GM18858 (cell line): ENCODE results near the gene DTNB.
"Not testable (repeated sequence)": the region's sequence is repeated elsewhere in the genome, so short reads cannot be mapped to it uniquely, and the experiment has no call there.

Experiments used
- ATAC-seq: cut with Tn5 transposase; IDR thresholded peaks from one replicate; pipeline ENCODE4 v1.9.1; 2021; ENCODE audit not compliant: unreplicated experiment

The DTNB gene

DNA sequence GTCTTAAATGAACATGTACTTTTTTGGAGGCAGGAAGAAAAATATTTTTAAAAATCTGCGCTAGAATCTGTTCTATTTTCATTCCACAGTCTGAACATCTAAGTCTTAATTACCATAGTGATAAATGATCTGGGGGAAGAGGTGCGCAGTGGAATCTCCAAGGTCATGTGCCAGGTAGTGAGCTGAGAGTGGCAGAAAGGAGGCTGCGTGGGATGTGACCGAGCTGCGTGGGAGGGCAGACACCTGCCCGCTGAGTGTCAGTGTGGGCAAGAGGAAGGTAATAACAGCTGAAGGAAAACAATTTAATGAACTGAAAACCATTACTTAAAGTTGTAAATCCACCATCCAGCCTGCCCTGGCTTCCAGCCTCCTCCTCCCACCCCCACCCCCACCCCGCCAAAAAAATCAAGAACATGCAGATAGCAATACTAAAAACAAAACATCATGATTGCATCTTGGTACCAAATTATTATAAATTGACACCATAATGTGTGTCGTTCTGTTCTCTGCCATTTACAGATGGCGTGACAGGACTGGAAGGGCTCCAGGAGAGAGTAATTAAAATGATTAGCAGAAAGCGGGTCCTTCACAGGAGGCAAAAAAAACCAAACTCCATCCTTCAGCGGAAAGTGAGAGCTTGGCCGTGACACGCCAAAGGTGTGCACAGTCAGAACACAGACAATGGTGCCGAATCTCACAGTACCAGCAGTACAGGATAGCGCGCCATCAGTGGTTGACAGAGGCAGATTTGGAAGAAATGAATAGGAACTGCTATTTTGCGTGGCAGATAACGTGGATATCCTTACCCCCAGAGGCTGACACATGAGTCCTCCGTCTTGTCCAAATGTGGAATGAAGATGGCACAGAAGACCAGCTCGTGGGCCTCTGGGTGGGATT is 11.4 kb upstream of the DTNB start:
- no peak for ATAC-seq

DNA sequence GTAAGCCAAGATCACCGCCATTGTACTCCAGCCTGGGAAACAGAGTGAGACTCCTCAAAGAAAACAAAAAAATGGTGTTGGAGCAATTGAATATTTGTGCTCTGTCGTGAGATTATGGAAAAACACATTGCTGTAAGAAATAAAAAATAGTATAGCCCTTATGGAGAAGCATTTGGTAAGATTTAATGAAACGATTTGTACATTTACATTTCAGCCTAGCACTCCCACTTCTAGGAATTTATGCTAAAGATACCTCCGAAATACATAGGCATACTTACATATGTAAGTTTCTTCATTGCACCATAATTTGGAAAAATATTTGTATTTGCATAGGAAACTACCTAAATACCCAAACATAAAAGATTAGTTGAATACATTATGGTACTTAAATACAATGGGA is 8.7 kb upstream of the DTNB start:
- no peak for ATAC-seq

DNA sequence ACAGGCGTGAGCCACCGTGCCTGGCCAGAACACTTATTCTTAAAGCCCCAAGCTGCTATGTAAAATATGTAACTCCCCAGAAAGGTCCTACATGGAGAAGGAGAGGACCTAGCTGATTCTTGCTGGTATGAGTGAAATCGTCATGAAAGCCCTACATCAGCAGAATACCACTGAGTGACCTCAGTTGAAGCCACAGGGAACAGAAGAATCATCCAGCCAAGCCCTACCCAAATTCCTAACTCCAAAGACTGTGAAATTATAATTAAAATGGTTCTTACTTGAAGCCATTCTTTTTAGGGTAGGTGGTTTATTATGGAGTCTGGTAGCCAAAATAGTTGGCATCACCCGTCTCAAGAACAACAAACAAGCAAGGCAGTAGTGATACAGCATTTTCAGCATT is 4.5 kb upstream of the DTNB start:
- ATAC-seq, result no peak

DNA sequence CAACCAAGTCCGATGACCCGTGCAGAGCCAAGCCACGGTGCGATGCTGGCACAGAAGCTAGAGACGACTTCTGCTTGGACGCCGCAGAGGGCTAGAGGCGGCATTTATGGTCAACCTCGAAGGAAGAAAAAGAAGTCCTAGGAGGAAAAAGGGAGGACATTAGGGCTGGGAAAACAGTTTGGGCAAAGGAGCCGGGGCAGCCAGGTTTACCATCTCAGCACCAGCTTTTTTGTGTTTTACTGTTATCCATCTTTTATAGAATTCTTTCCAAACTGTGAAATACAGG is 643 bp upstream of the DTNB start:
- no peak for ATAC-seq

DNA sequence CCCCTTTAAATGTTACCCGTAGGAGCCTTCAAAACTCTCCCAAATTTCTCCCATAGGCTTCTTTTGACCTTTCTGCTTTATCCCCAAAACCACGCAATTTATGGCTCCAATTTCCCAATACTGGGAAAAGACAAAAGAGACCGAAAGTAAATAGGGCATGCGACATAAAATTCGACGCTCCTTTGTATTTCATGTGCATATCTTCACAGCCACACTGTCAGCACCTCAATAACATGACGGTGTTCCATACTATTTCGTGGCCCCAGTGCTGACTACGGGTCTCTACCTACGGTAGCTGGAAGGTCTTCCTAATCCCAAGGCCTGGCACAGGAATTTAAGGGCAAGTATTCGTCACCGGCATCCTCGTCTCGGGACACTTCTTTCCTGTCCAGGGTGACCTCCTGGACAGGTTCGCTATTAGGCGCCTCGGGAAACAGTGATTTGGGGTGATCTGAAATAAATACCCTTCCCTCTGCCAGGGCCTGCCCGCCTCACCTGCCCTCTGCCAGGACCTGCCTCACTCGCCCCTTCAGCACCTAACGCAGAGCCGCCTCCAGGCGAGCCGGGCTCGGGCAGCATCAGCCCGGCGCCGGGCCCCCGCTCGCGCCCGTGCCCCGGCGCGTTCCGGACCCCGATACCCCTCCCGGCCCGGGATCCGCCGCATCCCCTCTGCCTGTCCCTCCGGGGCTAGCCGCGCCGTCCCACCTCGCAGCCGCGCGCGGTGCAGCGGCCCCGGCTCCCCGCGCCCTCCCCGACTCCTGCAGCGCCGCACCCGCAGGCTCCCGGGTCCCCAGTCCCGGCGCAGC is 680 bp downstream of the DTNB start:
- ATAC-seq, result peak; percentile 43

DNA sequence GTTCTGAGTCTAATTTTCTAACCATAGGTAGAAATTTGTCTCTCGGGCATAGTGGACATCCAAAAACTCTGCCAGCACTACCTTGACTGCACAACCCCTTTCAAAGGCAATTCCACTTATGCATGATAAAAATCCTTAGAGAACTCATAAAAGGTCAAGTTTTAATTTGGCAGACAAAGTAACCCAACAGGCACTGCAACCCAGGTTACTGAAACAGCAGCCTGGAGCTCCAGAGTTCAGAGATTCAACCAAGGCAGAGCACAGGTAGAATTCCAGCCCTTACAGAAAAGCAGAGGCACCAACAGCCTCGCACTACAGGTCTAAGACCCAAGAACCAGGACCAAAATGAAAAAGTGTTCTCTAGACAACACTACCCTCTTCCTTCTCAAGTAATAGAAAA is 1.8 kb downstream of the DTNB start:
- no peak for ATAC-seq

DNA sequence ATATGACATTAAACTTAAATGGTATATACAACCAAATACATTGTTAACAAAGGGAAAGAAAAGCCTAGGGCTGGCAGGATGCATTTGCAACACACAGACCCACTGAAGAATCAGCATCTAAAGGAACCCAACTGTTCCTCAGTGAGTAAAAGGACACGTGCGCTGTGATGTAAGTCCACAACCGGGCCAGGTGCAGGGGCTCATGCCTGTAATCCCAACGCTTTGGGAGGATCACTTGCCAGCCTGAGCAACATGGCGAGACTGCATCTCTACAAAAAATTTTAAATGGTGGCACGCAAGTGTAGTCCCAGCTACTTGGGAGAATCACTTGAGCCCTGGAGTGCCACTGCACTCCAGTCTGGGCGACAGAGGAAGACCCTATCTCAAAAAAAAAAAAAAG is 3.9 kb downstream of the DTNB start:
- ATAC-seq, result no peak

DNA sequence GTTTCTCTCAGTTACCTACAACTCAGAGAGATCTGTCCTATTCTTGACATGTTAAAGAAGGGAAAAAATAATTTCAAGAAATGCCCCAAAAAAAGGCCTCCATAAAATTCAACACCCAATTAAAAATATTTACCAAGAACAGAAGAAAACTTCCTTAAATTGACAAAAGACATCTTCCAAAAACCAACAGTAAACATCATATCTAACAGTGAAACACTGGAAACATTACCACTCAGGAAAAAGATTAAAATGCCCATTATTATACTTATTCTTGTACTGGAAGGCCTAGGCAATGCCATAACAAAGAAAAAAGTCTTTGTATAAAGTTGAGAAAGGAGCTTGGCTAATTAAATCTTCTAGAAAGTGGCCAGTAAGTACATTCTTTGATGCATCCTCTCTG is 7.2 kb downstream of the DTNB start:
- no peak for ATAC-seq

DNA sequence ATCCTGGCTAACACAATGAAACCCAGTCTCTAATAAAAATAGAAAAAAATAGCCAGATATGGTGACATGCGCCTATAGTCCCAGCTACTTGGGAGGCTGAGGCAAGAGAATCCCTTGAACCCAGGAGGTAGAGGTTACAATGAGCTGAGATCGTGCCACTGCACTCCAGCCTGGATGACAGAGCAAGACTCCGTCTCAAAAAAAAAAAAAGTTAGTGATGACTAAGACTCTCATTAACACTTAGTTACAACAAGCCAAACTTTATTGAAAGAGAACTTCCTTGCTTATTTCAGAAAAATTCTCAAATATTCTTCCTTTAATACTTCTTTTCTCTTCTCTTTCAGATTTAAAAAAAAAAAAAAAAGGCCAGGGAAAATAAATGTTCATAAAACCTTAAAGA is 7.9 kb downstream of the DTNB start:
- ATAC-seq, result not testable (repeated sequence)

DNA sequence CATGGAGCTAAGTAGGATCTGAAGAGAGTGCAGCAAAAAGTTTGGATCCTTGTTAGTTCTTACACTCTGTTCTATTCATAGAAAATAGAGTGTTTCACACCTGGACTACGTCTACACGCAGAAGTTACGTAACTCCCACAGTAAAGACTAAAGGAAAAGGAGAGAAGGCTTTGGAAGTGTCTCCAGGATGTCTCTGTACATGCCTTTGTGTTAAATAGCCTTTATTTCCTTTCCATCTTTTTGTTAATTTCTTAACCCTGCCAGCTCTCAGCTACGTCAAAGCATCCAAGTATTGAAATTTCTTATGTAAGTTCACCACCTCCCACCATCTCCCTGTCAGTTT is 8.4 kb downstream of the DTNB start:
- ATAC-seq, result no peak

DNA sequence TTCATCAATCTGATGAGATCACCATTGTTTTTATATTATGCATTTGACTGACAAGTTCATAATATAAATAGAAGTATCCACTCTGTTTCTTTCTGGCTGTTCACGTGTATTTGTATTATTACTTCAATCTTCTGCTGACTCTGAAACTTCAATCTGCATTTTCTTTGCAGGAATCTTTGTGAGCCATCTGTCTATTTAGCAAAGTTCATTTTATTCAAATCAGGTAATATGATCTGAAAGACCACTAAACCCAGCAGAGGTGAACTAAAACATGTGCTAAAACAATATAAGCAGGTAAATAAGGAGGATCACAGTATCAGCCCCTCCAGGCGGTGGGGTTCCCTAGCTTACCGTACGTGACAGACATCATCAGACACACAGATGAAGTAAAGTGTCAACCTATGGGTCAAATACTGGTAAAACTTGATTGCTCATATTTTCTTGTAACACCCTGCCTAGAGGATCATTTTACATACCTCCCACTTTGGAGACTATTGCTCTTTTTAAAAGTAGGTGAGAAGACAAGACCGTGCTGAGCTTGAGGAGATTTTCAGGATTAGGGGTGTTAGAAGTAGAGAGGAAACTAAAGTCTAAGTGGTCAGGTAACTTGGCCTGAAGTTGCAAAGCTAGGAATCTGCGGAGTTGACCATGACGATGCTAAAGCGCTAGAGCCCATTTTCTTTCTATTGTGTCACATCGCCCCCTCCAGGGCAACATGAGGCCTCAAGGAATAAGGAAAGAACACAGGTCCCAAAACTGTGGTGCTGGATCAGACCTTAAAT is 9.0 kb downstream of the DTNB start:
- no peak for ATAC-seq

DNA sequence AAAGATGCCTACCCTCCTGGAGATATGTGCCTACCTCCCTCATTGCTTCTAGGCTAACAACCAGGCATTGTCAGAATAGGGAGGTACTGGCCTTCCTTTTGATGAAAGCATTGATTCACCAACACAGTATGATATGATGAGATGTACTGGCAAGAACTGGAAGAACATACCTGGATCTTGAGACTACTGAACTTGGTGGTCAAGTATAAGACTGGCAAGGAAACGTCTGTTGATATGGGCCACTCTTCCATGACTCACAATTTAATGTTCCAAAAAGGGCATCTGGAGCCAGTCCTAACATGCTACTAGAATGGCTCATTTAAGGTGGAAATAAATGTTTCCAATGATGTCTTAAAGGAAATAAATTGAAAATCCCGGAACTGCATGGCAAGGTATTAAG is 18.1 kb downstream of the DTNB start:
- no peak for ATAC-seq

DNA sequence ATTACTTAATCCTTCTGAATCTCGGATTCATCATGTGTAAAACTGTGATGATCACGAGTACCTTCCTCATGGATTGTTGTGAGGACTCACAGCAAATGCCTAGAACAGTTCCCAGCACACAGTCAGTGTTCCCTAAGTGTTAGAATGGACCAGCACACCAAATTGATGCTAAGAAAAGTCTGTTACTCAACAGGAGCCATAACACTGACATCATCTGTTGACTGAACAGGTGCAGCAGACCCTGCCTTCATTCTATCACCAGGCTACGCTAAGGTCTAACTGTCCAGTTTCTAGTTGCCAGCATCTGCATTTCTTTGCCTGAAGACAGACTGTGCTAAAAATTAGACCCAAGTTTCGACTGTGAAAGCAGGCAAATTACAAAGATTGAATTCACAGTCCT is 18.6 kb downstream of the DTNB start:
- no peak for ATAC-seq

DNA sequence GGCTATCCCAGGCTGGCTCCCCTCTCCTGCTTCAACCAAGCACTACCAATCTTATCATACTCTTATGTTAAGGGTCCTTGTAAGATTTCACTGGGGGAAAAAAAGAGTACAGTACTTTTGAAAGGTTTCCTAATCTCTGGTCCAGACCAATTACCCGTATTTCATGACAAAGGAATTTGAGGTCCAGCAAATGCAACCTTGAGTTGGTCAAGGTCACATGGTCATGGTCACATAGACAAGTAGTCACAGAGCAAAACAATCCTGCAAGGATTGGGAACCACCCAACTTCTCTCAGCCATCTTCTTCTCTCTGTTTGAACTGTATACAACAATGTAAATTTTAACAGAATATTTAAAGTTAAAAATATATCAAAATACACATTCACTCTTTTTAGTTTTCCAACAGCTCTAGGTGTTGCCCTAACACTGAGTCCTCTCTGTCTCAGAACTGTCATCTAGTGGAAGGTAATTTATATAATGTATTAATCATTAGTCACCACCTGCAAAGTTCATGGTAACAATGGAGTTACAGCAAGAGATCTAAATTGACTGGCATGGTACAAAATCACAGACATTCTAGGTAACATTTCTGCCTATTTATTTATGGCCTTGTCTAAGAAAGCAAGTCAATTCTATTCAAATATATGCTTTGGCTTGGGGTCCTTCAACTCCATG is 21.5 kb downstream of the DTNB start:
- ATAC-seq, result no peak

DNA sequence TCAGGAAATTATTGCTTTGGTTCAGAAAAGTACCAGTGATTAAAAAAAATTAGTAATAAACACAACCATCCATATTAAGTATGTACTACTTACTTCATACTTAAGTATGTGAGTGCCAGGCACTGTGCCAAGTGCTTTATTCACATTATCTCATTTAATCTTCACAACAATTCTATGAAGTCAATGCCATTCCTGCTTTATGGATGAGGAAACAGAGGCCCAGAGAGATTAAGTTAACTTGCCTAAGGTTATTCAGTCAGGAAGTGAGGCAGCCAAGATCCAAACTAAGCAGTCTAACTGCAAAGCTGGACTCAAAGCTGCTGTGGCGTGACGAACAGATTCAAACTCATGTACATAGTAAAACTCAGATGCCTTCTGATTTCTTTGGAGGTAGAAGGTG is 22.3 kb downstream of the DTNB start:
- no peak for ATAC-seq

DNA sequence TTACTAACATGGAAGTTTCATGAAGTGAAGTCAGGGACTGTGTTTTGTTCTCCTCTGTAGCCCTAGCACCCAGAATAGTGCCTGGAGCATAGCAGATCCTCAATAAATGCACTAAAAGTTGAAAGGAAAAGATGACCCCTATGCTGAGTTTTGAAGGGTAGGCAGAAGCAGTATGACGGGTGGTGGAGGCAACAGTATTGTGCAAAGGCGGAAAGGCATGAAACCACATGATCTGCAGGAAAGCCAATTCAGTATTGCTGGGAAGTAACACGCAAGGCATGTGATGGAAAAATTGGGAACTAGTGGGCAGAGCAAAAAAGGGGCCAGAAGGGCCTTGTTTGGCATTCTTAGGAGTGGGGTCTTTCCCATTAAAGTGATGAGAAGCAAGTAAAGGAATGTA is 23.1 kb downstream of the DTNB start:
- no peak for ATAC-seq

DNA sequence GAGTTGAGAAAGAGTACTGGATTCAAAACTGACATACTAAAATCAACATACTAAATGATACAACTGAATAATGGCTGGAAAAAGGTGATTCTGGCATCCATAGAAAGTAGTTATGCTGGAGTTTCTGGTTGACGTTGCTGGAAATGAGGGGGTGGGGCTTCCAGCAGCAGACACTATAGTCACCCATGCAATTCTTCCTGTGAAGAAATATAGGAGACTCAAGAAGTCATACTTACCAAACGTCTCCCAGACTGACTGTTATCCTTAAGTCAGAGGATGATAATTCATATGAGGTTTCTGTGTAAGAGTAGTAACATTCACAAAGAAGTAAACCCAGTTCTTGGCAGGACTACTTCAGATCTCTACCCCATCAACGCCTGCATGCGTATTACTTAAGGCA is 23.6 kb downstream of the DTNB start:
- ATAC-seq, result no peak

DNA sequence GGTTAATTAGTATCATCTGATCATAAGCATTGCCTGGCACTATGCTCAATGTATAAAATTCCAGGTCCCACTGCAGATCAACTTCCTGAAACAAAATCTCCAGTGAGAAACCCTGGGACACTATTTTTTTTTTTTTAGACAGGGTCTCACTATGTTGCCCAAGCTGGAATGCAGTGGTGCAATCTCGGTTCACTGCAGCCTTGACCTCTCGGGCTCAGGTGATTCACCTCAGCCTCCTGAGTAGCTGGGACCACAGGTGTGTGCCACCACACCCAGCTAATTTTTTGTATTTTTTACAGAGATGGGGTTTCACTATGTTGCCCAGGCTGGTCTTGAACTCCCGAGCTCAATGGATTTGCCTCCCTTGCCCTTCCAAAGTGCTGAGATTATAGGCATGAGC is 31.1 kb downstream of the DTNB start:
- no peak for ATAC-seq

DNA sequence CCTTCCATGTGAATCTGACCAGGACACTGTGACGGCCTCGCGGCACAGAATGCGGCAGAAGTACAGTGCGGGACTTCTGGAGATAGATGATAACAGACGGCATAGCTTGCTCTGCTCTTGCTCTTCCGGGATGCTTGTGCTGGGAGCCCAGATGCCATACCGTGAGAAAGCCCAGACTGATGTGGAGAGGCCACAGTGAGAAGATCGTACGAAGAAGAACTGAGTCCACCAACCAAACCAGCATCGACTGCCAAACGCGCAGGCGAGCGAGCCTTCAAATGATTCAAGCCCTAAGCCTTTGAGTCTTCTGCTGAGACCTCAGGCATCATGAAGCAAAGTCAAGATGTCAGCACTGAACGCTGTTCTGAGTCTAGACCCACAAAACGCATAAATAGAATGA is 33.7 kb downstream of the DTNB start:
- no peak for ATAC-seq

DNA sequence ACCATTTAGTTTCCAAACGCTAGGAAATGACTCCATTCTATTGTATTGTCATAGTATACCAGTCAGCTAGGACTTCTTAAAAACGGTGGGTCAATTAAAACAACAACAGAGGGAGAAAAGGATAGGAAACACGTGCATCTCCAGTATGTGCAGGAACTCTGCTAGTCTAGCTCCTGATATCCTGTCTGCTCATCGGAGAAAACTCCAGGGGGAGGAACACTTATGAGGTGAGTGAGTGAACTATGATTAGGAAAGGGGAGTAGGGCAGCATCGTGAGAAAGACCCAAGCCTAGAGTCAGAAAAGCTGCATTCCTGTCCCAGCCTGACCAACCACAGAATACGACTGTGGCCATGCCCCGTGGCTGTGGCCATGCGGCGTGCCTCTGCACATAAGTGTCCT is 34.2 kb downstream of the DTNB start:
- no peak for ATAC-seq

DNA sequence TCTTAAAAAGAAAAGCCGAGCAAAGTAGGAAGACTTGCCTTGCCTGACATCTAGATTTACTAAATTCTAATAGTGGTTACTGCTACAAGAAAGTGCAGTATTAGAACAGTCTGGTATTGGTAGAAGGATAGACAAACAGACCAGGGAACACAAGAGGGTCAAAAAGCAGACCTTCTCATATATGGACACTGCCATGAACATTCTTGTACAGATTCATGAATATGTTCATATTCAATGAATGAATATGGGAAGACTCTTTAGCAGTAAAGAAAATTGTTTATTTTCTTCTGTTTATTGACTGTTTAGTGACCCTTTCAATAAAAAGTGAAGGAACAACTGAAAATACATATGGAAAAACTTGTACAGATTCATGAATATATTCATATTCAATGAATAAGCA is 37.6 kb downstream of the DTNB start:
- no peak for ATAC-seq
